IPS DF 19.7 (cell line): ENCODE measurements around the gene ECI2.
"Not testable (repeated sequence)": the region's sequence is repeated elsewhere in the genome, so short reads cannot be mapped to it uniquely, and the experiment has no call there.

Source experiments
- DNase-seq: peaks from one replicate; pipeline ENCODE4 v3.0.0-alpha.2; 2013; ENCODE audit warnings: low read depth, low spot score

ECI2 gene

DNA sequence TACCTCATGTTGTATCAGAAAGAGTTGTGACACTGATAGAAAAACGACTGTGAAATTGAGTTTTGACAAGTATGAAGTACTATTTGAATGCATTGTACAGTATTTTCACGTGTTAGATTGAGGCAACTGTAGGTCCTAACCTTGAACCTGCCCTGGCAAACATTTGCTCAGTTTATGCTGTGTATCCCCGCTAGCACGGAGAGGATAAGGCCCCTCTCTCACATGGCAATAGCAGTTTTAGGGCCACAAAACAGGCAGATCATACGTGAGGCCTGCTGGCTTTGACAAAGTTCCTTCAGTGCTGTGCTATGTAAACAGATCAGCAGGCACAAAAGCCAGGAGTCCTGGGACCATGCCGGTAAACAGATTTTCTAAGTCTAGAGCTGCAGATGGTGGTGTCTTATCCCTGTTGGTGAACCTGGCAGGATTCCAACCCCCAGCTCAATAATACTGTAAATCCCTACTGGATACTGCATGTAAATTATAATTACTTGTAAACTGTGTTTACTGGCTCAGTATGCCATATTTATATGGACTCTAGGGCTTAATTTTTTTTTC, 32.6 kb downstream of the ECI2 start:
- DNase-seq: no peak

DNA sequence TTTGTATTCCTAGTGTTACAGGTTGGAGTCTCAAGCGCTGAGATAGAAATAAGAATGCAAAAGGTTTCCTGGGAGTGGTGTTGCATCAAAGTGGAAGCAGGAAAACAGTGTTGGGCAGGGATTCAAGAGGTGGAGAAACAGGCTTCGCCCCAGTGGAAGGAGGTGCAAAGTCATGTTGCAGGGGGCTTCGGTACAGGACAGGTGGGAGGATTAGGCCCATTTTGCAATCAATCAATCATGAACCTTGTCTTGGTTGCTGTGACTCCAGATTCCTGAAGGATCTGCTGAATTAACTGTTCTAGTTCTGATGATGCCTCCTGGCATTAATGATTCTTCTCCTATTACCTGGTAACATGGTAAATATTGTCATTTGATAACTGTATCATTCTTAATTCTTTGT, 34.1 kb downstream of the ECI2 start:
- DNase-seq: no peak

DNA sequence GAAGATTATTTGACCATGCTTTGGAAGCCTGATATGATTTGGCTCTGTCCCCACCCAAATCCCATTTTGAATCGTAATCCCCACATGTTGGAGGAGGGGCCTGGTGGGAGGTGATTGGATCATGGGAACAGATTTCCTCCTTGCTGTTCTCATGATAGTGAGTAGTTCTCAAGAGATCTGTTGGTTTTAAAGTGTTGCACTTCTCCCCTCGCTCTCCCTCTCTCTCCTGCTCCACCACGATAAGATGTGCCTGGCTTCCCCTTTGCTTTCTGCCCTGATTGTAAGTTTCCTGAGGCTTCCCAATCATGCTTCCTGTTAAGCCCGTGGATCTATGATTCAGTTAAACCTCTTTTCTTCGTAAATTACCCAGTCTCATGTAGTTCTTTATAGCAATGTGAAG, 34.7 kb downstream of the ECI2 start:
- no peak for DNase-seq

DNA sequence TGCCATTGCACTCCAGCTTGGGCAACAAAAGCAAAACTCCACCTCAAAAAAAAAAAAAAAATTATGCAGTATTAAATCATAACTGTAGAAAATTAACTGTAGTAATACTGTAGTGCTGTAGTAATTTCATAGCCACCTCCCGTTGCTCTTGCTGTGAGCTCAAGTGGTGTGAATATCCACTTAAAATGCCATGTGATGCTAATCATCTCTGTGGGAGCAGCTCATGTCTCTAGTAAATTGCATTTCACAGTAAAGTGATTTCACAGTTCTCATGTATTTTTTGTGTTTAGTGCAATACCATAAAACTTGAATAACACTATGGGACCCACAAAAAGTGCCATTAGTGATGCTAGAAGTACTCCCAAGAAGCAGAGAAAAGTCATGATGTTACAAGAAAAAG, 42.1 kb downstream of the ECI2 start:
- DNase-seq: no peak

DNA sequence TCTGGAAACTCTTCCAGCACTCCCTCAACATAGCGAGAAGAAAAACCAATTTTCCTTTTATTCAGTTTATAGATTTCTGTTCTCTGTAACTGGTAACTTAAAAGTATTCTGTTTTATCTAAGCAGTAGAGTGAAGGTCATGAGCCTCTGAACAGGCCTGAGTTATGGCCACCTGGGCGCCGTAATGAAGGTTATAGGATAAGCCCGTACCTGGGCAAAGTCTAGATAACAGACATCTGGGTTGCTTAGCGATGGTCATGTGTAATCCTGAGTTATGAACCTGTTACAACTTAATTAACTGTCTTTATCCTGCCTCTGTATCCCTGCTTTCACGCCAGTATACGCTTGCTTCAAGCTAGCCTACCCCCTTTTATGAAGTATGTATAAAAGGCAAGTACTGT, 43.4 kb downstream of the ECI2 start:
- no peak for DNase-seq

DNA sequence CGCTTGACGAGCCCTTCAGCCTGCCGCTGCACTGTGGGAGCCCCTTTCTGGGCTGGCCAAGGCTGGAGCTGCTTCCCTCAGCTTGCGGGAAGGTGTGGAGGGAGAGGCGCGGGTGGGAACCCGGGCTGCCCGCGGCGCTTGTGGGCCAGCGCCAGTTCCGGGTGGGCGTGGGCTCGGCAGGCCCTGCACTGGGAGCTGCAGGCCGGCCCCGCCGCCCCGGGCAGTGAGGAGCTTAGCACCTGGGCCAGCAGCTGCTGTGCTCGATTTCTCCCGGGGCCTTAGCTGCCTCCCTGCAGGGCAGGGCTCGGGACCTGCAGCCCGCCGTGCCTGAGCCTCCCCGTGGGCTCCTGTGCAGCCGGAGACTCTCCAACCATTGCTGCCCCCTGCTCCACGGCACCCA, 45.3 kb downstream of the ECI2 start:
- not testable (repeated sequence) for DNase-seq

DNA sequence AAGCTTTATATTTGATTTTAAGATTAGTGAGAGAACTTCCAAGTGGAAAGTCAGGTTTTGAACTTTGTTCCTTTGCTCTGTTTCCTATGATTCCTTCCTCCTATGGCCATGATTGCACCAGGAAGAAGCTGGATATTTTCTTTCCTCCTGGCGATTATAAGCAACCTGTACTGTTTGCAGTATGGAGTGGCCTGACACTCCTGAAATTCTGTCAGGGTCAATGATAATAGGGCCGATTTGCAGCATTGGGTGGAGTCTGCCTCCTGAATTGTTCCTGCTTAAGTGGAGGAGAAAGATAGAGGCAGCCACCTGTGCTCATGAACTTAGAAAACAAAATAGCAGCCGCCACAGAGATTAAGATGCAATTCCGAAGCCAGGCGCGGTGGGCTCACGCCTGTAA, 46.7 kb downstream of the ECI2 start:
- no peak for DNase-seq

DNA sequence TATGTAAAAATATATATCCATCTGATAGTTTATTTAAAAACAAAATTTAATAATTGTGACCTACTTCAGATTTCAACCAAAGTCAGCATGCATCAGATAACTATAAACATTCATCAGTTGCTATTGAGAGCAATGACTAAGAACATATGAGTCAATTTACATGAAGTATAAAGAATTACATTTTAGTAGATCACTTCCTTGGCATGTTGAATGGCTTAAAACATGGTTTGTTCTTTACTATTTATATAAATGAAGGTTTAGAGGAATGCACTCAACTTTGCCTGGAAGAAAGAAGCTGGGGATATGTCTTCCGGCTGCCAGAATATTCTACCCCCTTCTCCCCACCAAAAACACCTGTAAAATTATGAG, 50.1 kb downstream of the ECI2 start:
- DNase-seq: no peak

DNA sequence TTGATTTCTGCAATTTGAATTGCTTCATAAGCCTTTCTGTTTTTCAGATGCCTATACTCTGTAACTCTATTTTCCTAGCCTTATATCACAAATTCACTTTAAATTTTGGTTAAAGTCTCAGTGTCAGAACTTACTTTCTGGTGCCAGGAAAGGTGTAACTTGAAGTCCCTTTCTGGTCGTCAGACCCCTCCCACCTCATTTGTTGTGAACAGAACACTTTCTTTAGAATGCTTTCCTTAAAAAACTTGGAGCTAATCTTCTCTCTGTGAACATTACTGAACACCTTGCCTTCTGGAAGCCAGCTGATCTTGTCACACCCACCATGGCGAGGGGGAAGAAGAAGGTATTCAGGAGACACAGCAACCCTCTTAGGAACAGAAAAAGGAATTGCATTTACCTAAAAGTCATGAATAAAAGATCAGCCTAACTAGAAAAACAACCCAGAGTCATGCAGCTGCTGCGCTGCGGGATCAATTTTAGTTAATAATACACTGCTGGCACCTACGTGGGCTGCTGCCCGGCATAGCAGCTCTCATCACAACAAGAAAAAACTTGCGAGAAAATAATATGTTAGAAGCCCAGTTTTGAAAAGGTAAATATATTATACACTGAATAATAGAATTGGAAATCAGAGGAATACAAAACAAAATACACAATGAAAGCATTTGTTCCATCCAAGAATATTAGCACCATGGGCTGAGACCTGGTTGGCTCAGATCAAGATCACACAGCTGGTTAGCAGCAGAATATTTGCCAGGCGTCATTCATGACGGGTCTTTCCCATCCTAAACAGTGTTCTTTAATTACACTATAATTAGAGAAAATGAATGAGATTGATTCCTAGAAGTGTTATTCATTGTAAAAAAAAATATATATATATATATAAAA, 50.7 kb downstream of the ECI2 start:
- no peak for DNase-seq

DNA sequence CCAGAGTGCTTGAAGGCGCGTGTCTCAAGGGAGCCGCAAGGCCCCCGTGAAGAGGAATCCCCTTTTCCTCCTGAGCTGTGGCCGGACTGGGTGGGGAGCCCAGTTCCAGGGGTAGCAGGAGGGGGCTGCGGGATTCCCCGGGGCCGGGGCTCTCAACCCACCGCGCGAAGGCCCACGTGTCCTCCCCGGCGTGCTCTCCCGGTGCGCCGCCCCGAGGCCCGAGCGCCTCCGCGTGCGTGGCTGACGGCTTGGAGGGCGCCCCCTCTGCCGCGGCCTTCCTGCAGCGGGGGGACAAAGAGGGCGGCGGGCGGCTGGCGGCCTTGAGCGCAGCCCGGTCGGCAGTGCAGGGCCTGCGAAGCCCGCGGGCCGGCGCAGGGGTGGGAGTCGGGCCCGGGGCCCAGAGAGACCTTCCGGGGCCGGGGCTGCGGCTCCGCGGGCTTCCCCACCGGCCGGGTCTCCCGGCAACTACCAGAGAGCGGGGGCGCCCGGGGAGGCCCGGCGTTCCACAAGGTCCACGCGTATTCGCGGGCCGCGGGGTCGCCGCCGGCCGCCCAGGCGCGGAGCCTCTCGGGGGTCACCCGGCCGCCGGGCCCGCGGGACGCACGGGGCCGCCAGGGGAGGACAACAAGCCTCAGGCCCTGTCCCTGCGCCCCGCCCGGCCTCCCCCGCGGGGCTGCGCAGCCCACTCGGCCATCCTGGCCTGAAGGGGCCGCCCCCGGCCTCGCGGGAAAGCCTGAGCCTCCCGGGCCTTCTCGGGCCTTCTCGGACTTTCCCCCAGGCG, 56.5 kb downstream of the ECI2 start, which contains the start of gene FAM217A:
Gene FAM217A (minus strand): TSS at position 447 of the 781 bp plus-strand sequence. CDS start 1,723 bp downstream, outside the sequence.
- no peak for DNase-seq

DNA sequence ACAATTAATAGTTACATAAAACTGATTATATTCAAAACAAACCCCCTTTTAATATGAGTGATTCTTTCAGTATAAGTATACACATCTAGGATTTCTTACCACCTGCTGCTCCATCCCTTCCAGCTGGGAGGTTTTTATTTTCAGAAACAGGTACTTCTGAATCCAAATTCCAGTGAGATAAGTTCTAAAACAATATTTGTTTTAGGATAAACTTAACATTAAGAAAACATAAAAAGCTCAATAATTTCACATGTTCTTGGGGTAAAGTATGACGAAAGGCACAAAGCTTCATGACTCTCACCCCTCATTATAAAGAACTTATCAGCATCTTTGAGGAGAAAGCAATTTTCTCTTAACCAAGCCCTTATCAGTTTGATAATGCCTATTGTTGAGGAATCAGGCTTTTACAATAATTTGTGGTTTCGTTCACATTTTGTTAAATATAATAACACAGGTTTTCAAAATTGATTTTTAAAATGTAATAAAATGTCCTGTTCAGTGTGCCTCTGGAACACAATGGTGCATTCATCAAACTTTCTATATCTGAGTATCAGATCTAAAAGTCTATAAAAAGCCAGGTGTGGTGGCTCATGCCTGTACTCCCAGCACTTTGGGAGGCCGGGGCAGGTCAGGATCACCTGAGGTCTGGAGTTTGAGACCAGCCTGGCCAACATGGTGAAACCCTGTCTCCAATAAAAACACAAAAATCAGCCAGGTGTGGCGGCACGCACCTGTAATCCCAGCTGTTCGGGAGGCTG, 60.7 kb downstream of the ECI2 start:
- DNase-seq: no peak

DNA sequence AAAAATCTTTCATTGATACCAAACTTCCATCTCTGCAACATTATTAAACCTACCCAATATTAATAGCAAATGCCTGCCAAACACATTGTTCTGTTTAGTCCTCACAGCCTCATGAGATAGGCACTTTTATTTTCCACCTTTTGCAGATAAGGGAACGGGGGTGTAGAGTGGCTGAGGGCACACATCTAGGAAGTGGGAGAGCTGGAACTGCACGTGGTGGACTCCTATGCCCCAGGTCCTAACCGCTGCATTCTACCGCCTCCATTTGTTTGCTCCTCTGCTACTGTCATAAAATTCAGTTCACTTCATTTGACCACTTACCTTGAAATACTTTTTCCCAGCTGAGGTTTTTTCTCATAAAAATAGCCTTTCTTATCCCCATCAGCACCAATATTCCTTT, 64.0 kb downstream of the ECI2 start:
- DNase-seq: no peak

DNA sequence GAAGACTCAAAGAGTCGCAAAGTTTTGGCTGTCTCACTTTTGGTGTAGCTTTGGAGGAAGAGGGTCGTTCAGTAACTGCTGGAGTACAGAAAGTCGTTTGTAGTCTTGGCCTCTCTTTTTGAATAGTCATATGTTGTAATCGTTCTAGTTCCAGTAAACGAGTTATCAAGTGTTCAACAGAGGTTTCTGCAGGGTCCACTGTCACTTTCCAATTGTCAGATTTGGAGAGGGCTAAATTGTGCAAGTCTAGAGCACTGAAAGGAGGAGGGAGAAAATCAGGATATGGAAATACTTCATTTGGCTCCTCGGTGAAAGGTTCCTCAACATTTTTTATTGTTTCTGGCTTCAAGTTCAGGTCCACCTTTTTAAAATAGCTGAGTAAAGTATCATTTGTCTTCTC, 66.2 kb downstream of the ECI2 start:
- no peak for DNase-seq

DNA sequence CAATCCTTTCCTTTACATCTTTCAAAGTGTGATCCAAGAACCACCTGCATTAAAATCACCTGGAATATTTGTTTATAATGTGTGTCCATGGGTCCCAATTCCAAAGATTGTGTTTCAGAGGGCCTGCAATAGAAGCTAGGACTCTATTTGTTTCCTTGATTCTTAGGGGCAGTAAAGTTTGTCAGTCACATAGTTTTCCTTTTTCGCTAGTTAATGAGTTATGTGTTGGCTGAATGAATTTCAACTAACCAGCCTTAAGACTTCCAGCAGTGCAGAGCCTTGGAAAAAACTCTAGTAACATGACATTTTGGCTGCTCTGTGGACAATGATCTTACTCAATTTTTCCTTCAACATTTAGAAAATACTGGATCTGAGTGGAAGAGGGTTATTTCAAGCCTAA, 67.7 kb downstream of the ECI2 start:
- DNase-seq: no peak

DNA sequence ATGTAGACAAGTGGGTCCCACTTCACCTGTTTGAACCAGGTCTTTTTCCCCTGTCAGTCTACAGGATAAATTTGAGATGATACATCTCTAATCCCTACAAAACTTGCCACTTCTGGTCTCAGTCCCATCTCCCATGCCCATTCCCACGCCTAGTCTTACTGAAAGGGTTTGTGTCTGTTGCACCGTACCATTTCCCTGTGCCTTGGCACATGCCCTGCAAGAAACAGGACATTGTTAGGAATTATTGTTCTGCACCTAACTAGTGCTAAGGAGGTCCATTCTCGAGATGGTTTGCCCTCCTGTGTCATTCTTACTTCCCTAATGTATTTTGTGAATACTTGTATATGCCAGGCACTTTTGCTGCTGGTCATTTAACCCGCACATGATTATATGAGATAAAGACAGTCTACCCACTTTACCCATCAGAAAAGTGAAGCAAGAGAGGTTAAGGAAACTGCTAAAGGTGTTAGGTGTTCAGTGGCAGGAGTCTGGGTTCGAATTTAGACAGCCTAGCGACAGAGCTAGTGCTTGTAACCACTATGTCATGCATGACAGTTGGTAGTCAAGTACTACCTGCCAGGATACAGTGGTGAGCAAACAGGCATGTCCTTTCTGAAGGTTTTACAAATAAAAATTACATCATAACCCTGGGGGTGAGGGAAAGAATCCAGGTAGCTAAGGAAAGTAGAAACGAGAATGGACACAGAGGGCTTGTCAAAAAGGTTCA, 69.2 kb downstream of the ECI2 start:
- no peak for DNase-seq
